SK-N-SH (cell line): Measurements from ENCODE around the gene SH3RF2. TPM values are rescaled to one million over a fixed set of nuclear protein-coding genes. Genes with fewer than 3 reads are reported as not detected.

Source experiments
- CTCF ChIA-PET: fragments of 300-600, 350-600 bp; formaldehyde crosslinking; extraction: SDS; loops from one replicate; lab custom pipeline; 2021; lab: Yijun Ruan, JAX
- POLR2A ChIA-PET: fragments of 350-600 bp; sonication (Branson Sonifier 250); formaldehyde crosslinking; extraction: SDS; loops from one replicate; lab custom pipeline; 2020; ENCODE audit warnings: antibody characterized with exemption, inconsistent platforms; lab: Yijun Ruan, JAX
- DNase-seq: peaks from one replicate; pipeline ENCODE4 v3.0.0; 2012
- H2AFZ ChIP-seq: fragments of 200-600 bp; sonication (generic); 2 replicates; pipeline ENCODE4 v1.8.1; 2016; ENCODE audit warnings: antibody characterized with exemption, mild to moderate bottlenecking, low read depth
- H3F3A ChIP-seq: fragments of 200-600 bp; sonication (generic); replicated peaks from 2 replicates; pipeline ENCODE3; 2016; ENCODE audit warnings: antibody characterized with exemption, mild to moderate bottlenecking; ENCODE audit not compliant: insufficient read depth
- H3K27ac ChIP-seq, 2 experiments: fragments of 200-500 bp in 1 of 2; fragments of 200-600 bp in 1 of 2; sonication (Bioruptor generic) in 1 of 2; sonication (generic), shearing (Covaris generic) in 1 of 2; 2 replicates each; pipeline versions ENCODE4 v1.5.1 to v1.6.1; 2014 to 2016; ENCODE audit warnings: low read depth in 2 of 2, inconsistent platforms in 1 of 2, low read length in 1 of 2, mild to moderate bottlenecking in 1 of 2, mixed read lengths in 1 of 2
- H3K27me3 ChIP-seq: fragments of 200-600 bp; sonication (generic), shearing (Covaris generic); 2 replicates; pipeline ENCODE4 v1.6.1; 2016; ENCODE audit warnings: mixed run types; ENCODE audit not compliant: insufficient read depth
- H3K36me3 ChIP-seq, 2 experiments: fragments of 200-500 bp in 1 of 2; fragments of 200-600 bp in 1 of 2; sonication (Bioruptor generic) in 1 of 2; sonication (generic) in 1 of 2; replicated peaks in 1 of 2; 2 replicates each; pipeline versions ENCODE3 to v1.5.1; 2014 to 2016; ENCODE audit warnings: low read length in 1 of 2, mild to moderate bottlenecking in 1 of 2; ENCODE audit not compliant: insufficient read depth in 2 of 2, control insufficient read depth in 1 of 2
- H3K4me1 ChIP-seq, 2 experiments: fragments of 200-500 bp in 1 of 2; fragments of 200-600 bp in 1 of 2; sonication (Bioruptor generic) in 1 of 2; sonication (generic), shearing (Covaris generic) in 1 of 2; 2 replicates each; pipeline versions ENCODE4 v1.5.1 to v1.6.1; 2014 to 2016; ENCODE audit warnings: low read depth in 1 of 2, low read length in 1 of 2, mixed run types in 1 of 2; ENCODE audit not compliant: insufficient read depth in 2 of 2, control insufficient read depth in 1 of 2
- H3K4me2 ChIP-seq: fragments of 200-600 bp; sonication (generic), shearing (Covaris generic); 2 replicates; pipeline ENCODE4 v1.6.1; 2017; ENCODE audit warnings: mixed run types
- H3K4me3 ChIP-seq, 2 experiments: fragments of 200-500 bp in 1 of 2; fragments of 200-600 bp in 1 of 2; sonication (Bioruptor generic) in 1 of 2; sonication (generic), shearing (Covaris generic) in 1 of 2; 2 replicates each; pipeline versions ENCODE4 v1.5.1 to v1.8.1; 2014 to 2016; ENCODE audit warnings: low read depth in 2 of 2, inconsistent platforms in 1 of 2, low read length in 1 of 2, mild to moderate bottlenecking in 1 of 2, mixed read lengths in 1 of 2, moderate library complexity in 1 of 2
- H3K79me2 ChIP-seq: fragments of 200-600 bp; sonication (generic); 2 replicates; pipeline ENCODE4 v1.8.1; 2017; ENCODE audit warnings: mild to moderate bottlenecking; ENCODE audit not compliant: insufficient read depth
- H3K9ac ChIP-seq: fragments of 200-600 bp; sonication (generic); 2 replicates; pipeline ENCODE4 v1.6.1; 2017; ENCODE audit warnings: mixed run types
- H3K9me2 ChIP-seq: fragments of 200-600 bp; sonication (generic); 2 replicates; pipeline ENCODE4 v1.6.1; 2017; ENCODE audit warnings: mixed run types
- H3K9me3 ChIP-seq: fragments of 200-600 bp; sonication (generic); 2 replicates; pipeline ENCODE4 v1.6.1; 2017; ENCODE audit warnings: mixed run types, mild to moderate bottlenecking, moderate library complexity
- H4K20me1 ChIP-seq: fragments of 200-600 bp; sonication (generic); 2 replicates; pipeline ENCODE4 v1.6.1; 2017; ENCODE audit warnings: mild to moderate bottlenecking, mixed run types; ENCODE audit not compliant: insufficient read depth
- CHD2 ChIP-seq: fragments of 150-350 bp; IDR thresholded peaks from 2 replicates; pipeline ENCODE4 v1.6.1; 2018; ENCODE audit warnings: low read length; ENCODE audit not compliant: partially characterized antibody
- EZH2phosphoT487 ChIP-seq: fragments of 200-600 bp; sonication (generic); IDR thresholded peaks from 2 replicates; pipeline ENCODE4 v1.6.1; 2017; ENCODE audit warnings: low read depth, mixed run types, mild to moderate bottlenecking, antibody characterized with exemption, moderate library complexity, borderline replicate concordance
- FOSL2 ChIP-seq: IDR thresholded peaks from 2 replicates; pipeline ENCODE4 v1.4.0; 2012; ENCODE audit warnings: low read depth, mild to moderate bottlenecking, moderate library complexity, borderline replicate concordance
- FOXJ3 ChIP-seq: sonication (generic); formaldehyde crosslinking; IDR thresholded peaks from 2 replicates; pipeline ENCODE4 v1.5.1; 2020; ENCODE audit warnings: mild to moderate bottlenecking, missing genetic modification reagents
- GABPA ChIP-seq: IDR thresholded peaks from 2 replicates; pipeline ENCODE4 v1.4.0; 2012; ENCODE audit warnings: low read depth, mild to moderate bottlenecking
- IRF3 ChIP-seq: fragments of 150-350 bp; IDR thresholded peaks from 2 replicates; pipeline ENCODE4 v1.6.1; 2016; ENCODE audit warnings: mild to moderate bottlenecking, low read depth, low read length
- MXI1 ChIP-seq: IDR thresholded peaks from 2 replicates; pipeline ENCODE4 v1.6.1; 2012; ENCODE audit warnings: mild to moderate bottlenecking, low read depth, low read length, improper control_type of control experiment
- NRF1 ChIP-seq: IDR thresholded peaks from 2 replicates; pipeline ENCODE4 v1.6.1; 2012; ENCODE audit warnings: low read depth, mild to moderate bottlenecking, low read length
- PBX3 ChIP-seq: IDR thresholded peaks from 2 replicates; pipeline ENCODE4; 2012
- POLR2AphosphoS5 ChIP-seq: IDR thresholded peaks from 2 replicates; pipeline ENCODE4 v1.6.1; 2012; ENCODE audit warnings: low read depth, low read length
- RFX5 ChIP-seq: IDR thresholded peaks from 2 replicates; pipeline ENCODE4 v1.6.1; 2012; ENCODE audit warnings: mild to moderate bottlenecking, improper control_type of control experiment, low read length
- SIN3A ChIP-seq: IDR thresholded peaks from 2 replicates; pipeline ENCODE4 v1.6.1; 2012; ENCODE audit warnings: low read depth, mild to moderate bottlenecking, low read length, moderate library complexity, borderline replicate concordance
- TEAD4 ChIP-seq: IDR thresholded peaks from 2 replicates; pipeline ENCODE4 v1.4.0; 2012; ENCODE audit warnings: mild to moderate bottlenecking, borderline replicate concordance; ENCODE audit not compliant: insufficient read depth
- USF1 ChIP-seq: IDR thresholded peaks from 2 replicates; pipeline ENCODE4 v1.4.0; 2012; ENCODE audit warnings: low read depth, borderline replicate concordance
- YY1 ChIP-seq: IDR thresholded peaks from 2 replicates; pipeline ENCODE4 v1.4.0; 2012; ENCODE audit warnings: low read depth, mild to moderate bottlenecking
- WGBS: methylation state at CpG from one replicate; pipeline ENCODE4 v1.1.6; 2017; ENCODE audit warnings: low lambda C conversion rate; 5-methylcytosine and 5-hydroxymethylcytosine counted together
- polyA plus RNA-seq, 3 experiments: library from polyadenylated mRNA; depleted of rRNA; stranded (reverse); fragments of >200 nt; gene quantifications; 2 replicates each; pipeline ENCODE4 v1.2.3, GENCODE V29; 2012
- TF ChIP-seq, protein P1 (sequence below): IDR thresholded peaks from 2 replicates; pipeline ENCODE4 v1.6.1; 2012; ENCODE audit warnings: mild to moderate bottlenecking, low read depth, low read length, moderate library complexity

Gene SH3RF2
- polyA plus RNA-seq, 1 of the 3 experiments (the other 2 are of a cell fraction) = 0.87 TPM

GRCh38 chr5:146070746-146071145 lies 134.4 kb downstream of the SH3RF2 start:
- no peaks in the 10 kb centered on the region for H3K9me3 ChIP-seq
- H2AFZ ChIP-seq = no peak overlapping the region
- CTCF ChIA-PET = interaction anchor here (0.8 to 1.9 kb wide), 3 partner anchors 18 to 29 kb away, joined by 3 to 7 read pairs (median 4); no protein-coding TSS in a partner anchor
- no peak overlapping the region for H3K4me3 ChIP-seq
- H3K36me3 ChIP-seq = no peaks in the 10 kb centered on the region
- no peak overlapping the region for H3K9ac ChIP-seq
- H3K4me1 ChIP-seq = peaks cover 0 to 10% of the 10 kb centered on the region in 2 experiments; a peak in 1 of 4 replicates
- no peaks in the 10 kb centered on the region for H4K20me1 ChIP-seq
- no peak overlapping the region for H3K4me2 ChIP-seq
- TF ChIP-seq FOSL2 = no peak
- no peak for TF ChIP-seq POLR2AphosphoS5
- no peak for TF ChIP-seq FOXJ3
- TF ChIP-seq TEAD4 = no peak
- TF ChIP-seq YY1 = no peak
- 66% methylated on average over 3 of the region's 3 CpGs for WGBS
- DNase-seq = no peak
- H3K79me2 ChIP-seq = no peaks in the 10 kb centered on the region
- no peaks in the 10 kb centered on the region for H3K27me3 ChIP-seq
- no peaks in the 10 kb centered on the region for H3F3A ChIP-seq
- POLR2A ChIA-PET = no interaction called here
- H3K27ac ChIP-seq = no peak overlapping the region
- no peaks in the 10 kb centered on the region for H3K9me2 ChIP-seq

DNA sequence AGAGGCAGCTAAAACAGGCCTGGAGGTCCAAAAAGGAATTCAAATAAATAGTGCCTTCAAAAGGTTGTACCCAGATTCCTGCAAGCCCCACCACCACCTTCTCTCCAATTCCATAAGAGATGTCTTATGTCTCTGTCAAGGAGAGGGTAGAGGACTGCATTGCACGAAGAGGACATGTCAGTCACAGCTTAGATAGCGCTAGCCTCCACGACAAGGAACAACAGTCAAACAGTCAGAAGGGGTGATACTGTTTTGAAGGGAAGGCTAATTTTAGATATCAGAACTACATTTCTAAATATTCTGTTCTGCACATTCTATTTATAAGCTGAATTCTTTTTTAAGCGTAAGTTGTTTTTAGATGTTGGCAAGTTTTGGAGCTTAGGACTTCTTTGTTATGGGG lies 134.8 kb downstream of the SH3RF2 start:
- no peak overlapping the region for H3K9ac ChIP-seq
- 68% methylated on average over 4 of the region's 4 CpGs for WGBS
- CTCF ChIA-PET = interaction anchor here (0.8 to 1.9 kb wide), 4 partner anchors 19 to 59 kb away, joined by 3 to 7 read pairs (median 4); no protein-coding TSS in a partner anchor

More for the DNA sequence above, 134.8 kb downstream of the SH3RF2 start:
- POLR2A ChIA-PET = no interaction called here
- no peaks in the 10 kb centered on the region for H3F3A ChIP-seq
- no peak overlapping the region for H3K4me2 ChIP-seq
- no peak for DNase-seq
- H3K4me3 ChIP-seq = no peak overlapping the region
- no peaks in the 10 kb centered on the region for H3K9me3 ChIP-seq
- no peaks in the 10 kb centered on the region for H4K20me1 ChIP-seq
- no peaks in the 10 kb centered on the region for H3K36me3 ChIP-seq
- no peak overlapping the region for H3K27ac ChIP-seq
- no peaks in the 10 kb centered on the region for H3K79me2 ChIP-seq
- TF ChIP-seq IRF3 (no peak), EZH2phosphoT487 (no peak), CHD2 (no peak), SIN3A (no peak), MXI1 (no peak), USF1 (no peak), RFX5 (no peak), GABPA (no peak), PBX3 (no peak), TEAD4 (no peak), NRF1 (no peak)
- TF ChIP-seq, protein P1, sequence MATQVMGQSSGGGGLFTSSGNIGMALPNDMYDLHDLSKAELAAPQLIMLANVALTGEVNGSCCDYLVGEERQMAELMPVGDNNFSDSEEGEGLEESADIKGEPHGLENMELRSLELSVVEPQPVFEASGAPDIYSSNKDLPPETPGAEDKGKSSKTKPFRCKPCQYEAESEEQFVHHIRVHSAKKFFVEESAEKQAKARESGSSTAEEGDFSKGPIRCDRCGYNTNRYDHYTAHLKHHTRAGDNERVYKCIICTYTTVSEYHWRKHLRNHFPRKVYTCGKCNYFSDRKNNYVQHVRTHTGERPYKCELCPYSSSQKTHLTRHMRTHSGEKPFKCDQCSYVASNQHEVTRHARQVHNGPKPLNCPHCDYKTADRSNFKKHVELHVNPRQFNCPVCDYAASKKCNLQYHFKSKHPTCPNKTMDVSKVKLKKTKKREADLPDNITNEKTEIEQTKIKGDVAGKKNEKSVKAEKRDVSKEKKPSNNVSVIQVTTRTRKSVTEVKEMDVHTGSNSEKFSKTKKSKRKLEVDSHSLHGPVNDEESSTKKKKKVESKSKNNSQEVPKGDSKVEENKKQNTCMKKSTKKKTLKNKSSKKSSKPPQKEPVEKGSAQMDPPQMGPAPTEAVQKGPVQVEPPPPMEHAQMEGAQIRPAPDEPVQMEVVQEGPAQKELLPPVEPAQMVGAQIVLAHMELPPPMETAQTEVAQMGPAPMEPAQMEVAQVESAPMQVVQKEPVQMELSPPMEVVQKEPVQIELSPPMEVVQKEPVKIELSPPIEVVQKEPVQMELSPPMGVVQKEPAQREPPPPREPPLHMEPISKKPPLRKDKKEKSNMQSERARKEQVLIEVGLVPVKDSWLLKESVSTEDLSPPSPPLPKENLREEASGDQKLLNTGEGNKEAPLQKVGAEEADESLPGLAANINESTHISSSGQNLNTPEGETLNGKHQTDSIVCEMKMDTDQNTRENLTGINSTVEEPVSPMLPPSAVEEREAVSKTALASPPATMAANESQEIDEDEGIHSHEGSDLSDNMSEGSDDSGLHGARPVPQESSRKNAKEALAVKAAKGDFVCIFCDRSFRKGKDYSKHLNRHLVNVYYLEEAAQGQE = no peak
- no peaks in the 10 kb centered on the region for H3K27me3 ChIP-seq
- peaks cover 0 to 10% of the 10 kb centered on the region in 2 experiments; a peak in 1 of 4 replicates for H3K4me1 ChIP-seq
- no peak overlapping the region for H2AFZ ChIP-seq
- no peaks in the 10 kb centered on the region for H3K9me2 ChIP-seq
